GM21737 (cell line): Measurements from ENCODE around the gene COLEC11.
A peak's percentile ranks its signal among the peaks of the same experiment; 100 is the strongest.
"Not testable (repeated sequence)": the region's sequence is repeated elsewhere in the genome, so short reads cannot be mapped to it uniquely, and the experiment has no call there.

ENCODE experiments used
- ATAC-seq: cut with Tn5 transposase; IDR thresholded peaks from one replicate; pipeline ENCODE4 v1.9.1; 2021; ENCODE audit warnings: mild to moderate bottlenecking, moderate library complexity; ENCODE audit not compliant: unreplicated experiment

The COLEC11 gene

GRCh38 chr2:3650140-3650920 lies 55.4 kb downstream of the COLEC11 start:
- no peak for ATAC-seq

GRCh38 chr2:3651691-3652648 lies 57.1 kb downstream of the COLEC11 start:
- peak; percentile 71 for ATAC-seq

GRCh38 chr2:3652896-3653625 lies 58.1 kb downstream of the COLEC11 start:
- ATAC-seq = no peak

- ATAC-seq = no peak
These were observed 59.1 kb downstream of the COLEC11 start for GRCh38 chr2:3654011-3654410.

- ATAC-seq = no peak
These were observed 59.8 kb downstream of the COLEC11 start for GRCh38 chr2:3654531-3655225.

GRCh38 chr2:3655871-3656761 lies 61.2 kb downstream of the COLEC11 start:
- no peak for ATAC-seq

- ATAC-seq = no peak
These were observed 62.1 kb downstream of the COLEC11 start for GRCh38 chr2:3656762-3657721.

GRCh38 chr2:3657881-3658280 lies 63.0 kb downstream of the COLEC11 start, which contains the start of gene ALLC:
TSS of gene ALLC (plus strand) at chr2:3658200. CDS start at chr2:3671158, 12,958 bp downstream.
- no peak for ATAC-seq

GRCh38 chr2:3659447-3660432 lies 64.8 kb downstream of the COLEC11 start:
- ATAC-seq = no peak

- not testable (repeated sequence) for ATAC-seq
These were observed 65.7 kb downstream of the COLEC11 start for GRCh38 chr2:3660640-3661039.

GRCh38 chr2:3661149-3661660 lies 66.3 kb downstream of the COLEC11 start:
- no peak for ATAC-seq

- no peak for ATAC-seq
These were observed 67.3 kb downstream of the COLEC11 start for GRCh38 chr2:3662239-3662638.

GRCh38 chr2:3664118-3664517 lies 69.2 kb downstream of the COLEC11 start:
- ATAC-seq = no peak

GRCh38 chr2:3664925-3665324 lies 70.0 kb downstream of the COLEC11 start:
- ATAC-seq = no peak

GRCh38 chr2:3665886-3666612 lies 71.1 kb downstream of the COLEC11 start:
- no peak for ATAC-seq

GRCh38 chr2:3666613-3666975 lies 71.7 kb downstream of the COLEC11 start:
- ATAC-seq = no peak
